HG03558 (cell line): ENCODE measurements around the gene ANKRD65.
"Not testable (repeated sequence)": the region's sequence is repeated elsewhere in the genome, so short reads cannot be mapped to it uniquely, and the experiment has no call there.

Source experiments
- ATAC-seq: cut with Tn5 transposase; IDR thresholded peaks from one replicate; pipeline ENCODE4 v1.9.1; 2021; ENCODE audit warnings: moderate number of reproducible peaks; ENCODE audit not compliant: unreplicated experiment; ENCODE audit errors: extremely low read depth

Gene ANKRD65

DNA sequence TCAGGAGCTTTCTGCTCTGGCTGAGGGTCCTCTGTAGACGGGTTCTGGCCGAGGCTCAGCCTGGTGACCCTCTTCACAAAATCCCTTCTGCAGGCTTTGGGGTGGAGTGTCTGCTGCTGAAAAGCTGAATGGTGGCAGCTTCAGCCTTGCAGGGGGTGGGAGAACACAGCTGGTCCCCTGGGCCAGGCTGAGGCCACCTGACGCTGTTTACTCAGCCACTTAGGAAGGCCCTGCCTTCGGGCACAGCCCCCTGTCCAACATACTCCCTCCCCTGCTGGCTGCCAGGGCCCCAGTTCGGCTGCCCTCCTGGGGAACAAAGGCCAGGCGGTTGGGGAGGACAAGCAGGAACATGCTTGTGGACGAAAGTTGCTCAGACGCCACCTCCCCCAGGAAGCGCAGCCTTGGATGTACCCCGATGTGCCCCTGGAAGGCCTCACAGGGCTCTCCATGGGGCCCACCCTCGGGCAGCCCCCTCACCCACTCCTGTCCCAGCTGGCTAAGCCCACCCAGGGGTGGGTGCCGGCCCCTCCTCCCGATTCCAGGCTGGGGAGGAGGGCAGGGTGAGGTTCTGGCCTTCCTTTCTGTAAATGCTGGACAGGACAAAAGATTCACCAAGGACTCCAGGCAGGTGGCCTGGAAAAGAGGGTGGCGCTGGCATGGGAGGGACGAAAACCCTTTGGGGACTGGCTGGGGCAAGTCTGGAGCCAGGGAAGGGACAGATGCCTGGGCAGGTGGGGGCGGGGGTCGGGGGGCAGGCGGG, at the start of gene ANKRD65:
Gene ANKRD65 (minus strand): TSS at position 130 of the 760 bp plus-strand sequence. CDS start 271 bp downstream, outside the sequence.
- ATAC-seq = no peak

DNA sequence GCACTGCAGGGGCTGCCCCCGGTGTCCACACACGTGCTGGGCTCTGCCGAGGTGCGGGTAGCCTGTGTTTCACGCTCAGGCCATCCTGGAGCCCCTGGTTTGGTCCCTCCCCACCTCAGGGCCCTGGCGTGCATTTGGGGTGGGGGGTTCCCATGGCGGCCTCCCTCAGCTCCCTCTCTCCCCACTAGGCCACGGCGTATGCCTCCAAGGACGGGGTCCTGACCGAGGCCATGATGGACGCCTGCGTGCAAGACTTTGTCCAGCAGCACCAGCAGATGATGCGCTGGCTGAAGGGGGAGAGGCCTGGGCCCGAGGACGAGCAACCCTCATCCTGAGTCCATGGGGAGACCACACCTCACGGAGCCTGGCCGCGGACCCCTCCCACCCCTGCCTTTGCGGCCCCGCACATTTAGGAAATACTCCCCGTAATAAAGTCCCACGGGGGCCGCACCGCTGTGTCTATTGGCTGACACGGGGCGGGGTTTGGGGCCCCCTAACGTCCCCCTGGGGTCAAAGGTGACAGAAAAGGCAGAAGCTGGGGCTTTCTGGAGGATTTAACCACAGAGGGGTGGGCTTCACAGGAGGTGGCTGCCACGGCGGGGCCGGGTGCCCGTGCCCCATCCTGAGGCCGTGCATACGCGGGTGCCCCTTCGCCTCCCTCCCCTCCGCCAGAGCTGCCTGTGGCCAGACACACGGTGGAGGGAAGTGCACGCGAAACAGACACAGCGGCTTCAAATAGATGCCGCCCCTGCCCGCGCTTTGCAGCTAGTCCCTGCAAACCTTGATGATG, 47.3 kb upstream of the ANKRD65 start:
- ATAC-seq = not testable (repeated sequence)

DNA sequence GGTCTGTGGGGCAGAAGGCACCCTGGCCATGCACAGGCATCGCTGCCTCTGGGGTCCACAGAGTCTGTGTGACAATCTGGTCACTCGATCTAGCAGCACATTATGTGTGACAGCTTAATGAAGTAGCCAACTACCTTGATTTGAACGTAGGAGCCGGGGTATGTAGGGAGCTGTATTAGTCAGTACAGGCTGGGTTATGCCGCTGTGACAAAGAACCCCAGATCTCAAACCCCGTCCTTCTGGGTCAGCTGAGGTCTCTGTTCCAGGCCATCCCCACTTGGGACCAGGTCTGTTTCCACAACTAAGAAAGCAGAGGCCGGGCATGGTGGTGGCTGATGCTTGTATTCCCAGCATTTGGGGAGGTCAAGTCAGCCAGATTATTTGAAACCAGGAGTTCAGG, 42.2 kb upstream of the ANKRD65 start:
- ATAC-seq = no peak

GRCh38 chr1:1462318-1462966, 41.4 kb upstream of the ANKRD65 start:
- no peak for ATAC-seq

GRCh38 chr1:1461721-1462317, 40.7 kb upstream of the ANKRD65 start:
- no peak for ATAC-seq

DNA sequence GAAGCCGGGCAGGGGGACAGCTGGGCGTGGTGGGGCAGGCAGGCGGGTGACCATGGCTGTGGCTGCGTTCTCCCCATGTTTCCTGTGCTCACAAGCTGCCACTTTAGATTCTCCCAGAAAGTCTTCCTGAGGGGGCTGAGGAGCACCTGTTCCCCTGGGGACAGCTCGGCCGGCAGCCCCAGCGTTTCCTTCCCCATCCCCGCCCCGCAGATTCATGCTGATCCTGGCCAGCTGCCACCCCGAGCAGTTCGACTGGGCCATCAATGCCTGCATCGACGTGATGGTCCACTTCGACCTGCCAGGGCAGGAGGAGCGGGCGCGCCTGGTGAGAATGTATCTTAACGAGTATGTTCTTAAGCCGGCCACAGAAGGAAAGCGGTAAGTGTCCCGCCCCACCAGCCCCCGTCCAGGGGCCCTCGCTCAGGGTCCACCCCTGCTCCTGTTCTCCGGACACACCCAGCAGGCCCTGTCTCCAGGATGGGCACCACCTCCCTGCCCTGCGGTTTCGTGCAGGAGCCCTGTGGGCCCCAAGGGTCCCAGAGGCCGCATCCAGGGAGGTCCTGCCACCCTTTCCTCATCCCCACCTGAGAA, 39.6 kb upstream of the ANKRD65 start:
- no peak for ATAC-seq

GRCh38 chr1:1459711-1460110, 38.6 kb upstream of the ANKRD65 start:
- not testable (repeated sequence) for ATAC-seq

DNA sequence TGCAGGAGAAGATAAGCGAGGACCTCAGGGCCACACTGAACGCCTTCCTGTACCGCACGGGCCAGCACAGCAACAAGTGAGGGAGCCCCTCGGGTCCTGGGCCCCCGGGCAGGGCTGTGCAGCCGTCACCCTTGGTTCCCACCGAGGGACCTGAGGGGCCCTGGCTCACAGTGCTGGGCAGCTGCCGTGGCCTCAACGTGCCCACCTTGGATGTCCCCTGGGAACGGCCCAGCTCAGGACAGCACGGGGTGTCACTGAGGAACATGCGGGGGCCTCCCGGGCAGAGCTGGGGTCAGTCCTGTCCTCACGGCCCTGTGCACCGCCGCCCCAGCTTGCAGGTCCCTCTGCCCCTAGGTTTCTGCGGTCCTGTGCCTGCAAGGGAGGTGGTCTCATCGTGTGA, 38.1 kb upstream of the ANKRD65 start:
- ATAC-seq = not testable (repeated sequence)

DNA sequence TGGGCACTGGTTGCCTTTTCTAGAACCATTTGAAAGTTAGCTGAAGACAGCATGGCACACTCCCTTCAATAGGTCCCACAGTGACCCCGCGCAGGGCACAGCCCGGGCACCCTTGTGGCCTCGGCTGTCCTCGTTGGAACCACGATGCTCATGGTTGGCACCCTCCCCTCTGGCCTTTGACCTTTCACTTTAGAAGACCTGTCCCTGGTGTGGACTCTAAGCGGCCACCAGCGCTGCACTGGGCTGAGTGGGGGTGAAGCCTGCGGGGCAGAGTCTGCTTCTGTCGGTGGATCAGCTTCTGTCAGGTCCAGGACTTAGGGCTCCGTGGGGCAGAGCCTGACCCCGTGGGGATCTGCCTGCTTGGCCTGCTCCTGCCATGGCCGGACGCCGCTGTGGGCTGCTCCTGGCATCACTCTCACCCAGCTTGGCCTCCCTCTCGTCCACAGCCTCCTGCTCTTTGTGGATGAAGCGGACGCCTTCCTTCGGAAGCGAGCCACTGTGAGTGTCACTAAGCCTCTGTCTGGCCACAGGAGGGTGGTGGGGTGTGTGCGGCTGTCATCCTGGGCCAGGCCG, 35.7 kb upstream of the ANKRD65 start:
- ATAC-seq = not testable (repeated sequence)

- ATAC-seq = not testable (repeated sequence)
Observed at GRCh38 chr1:1455934-1456333, 34.9 kb upstream of the ANKRD65 start.

GRCh38 chr1:1455366-1455884, 34.3 kb upstream of the ANKRD65 start:
- no peak for ATAC-seq

GRCh38 chr1:1454286-1455056, 33.4 kb upstream of the ANKRD65 start:
- ATAC-seq = not testable (repeated sequence)

GRCh38 chr1:1452882-1453281, 31.8 kb upstream of the ANKRD65 start:
- no peak for ATAC-seq

GRCh38 chr1:1452365-1452739, 31.3 kb upstream of the ANKRD65 start:
- ATAC-seq = not testable (repeated sequence)

DNA sequence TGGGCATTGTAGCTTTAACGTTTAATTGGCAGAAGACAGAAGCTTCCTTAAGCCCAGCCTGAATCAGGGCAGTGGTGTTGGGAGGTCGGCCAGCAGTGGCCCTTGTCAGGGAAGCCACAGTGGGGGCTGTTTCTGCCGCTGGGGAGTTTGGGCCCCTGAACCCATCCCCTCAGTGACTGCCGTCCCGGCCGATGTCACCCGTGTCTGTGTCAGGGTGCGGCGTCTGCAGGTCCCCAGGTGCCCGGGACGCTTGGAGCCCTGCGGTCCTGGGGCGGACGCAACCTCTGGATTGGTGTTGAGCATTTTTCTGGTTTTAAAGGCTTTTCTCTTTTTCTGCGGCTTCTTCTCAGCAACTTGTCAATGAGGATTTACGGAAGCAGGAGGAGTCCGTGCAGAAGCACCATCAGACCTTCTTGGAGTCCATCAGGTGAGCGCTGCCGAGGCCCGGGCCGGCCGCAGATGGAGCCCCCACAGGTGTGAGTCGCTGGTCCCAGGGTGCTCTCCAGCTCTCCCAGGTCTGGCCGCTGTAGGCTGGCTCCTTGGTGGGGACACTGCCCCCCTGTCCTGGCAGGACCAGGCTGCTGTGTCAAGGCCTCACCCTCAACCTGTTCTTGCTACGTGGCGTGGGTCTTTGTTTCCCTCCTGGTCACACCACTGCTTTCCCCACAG, 30.8 kb upstream of the ANKRD65 start:
- no peak for ATAC-seq

DNA sequence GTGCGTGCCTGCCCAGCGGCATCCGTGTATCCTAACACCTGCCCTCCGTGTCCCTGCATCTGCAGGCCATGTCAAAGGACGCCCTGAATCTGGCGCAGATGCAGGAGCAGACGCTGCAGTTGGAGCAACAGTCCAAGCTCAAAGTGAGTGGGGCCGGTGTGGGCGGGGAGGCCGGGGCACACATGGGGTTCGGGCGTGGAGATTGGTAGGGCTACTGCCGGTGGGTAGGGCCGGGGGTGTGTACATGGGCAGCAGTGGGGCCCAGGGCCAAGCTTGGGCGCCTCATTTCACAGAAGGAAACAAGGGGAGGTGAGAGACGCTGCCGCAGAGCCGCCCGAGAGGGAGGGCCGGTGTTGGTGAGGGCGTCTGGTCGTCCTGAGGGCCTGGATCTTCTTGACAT, 29.5 kb upstream of the ANKRD65 start:
- ATAC-seq = not testable (repeated sequence)

- no peak for ATAC-seq
Observed at GRCh38 chr1:1449099-1449739, 28.1 kb upstream of the ANKRD65 start, which contains the start of gene ATAD3C. Gene ATAD3C (plus strand): TSS chr1:1449689. CDS start chr1:1450684, 995 bp downstream.

- not testable (repeated sequence) for ATAC-seq
Observed at GRCh38 chr1:1446631-1447030, 25.6 kb upstream of the ANKRD65 start.
